ENCODE data around the gene FAM98B. TPM values are rescaled to one million over a fixed set of nuclear protein-coding genes. Genes with fewer than 3 reads are reported as not detected.

Gene FAM98B
- total RNA-seq, 3 donors from 2014 or later (not counting 1 experiment from before 2014, with no cell fraction given) = 27.5 to 34.0 (median 29.0) TPM

DNA sequence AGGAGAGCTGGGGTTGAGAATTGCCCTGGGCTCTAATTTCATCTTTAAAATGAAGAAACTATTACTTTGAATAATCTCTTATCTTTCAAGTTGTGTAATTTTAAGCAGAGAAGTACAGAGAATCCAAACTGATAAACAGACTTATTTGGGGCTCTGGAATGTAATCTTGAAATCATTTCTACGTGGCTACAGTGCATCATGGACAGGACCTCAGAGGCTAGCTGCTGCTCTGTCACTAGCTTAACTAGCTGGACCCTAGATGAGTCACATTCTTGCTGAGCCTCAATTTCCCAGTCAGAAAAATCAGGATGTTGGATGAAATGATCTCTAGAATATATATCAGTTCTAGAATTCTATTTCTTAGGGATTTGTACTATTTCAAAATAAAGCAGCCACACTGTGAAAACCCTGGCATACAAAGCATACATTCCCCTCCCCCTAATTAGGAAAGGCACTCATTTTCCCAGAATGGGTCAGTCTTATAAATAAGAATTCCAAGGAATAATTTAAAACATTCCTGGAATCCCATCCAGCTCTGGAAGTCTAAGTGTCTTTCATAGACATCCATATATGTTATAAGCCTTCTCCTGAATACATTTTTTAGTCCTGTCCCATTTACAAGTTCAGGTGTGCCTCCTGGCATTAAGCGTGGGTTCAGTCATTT is 63.5 kb downstream of the FAM98B start:
- no peak for ATAC-seq
- H3K4me3 Mint-ChIP-seq = no peak overlapping the region
- H3K27me3 Mint-ChIP-seq (ENCODE audit: low read depth in 2 of 2) = no peaks in the 10 kb centered on the region
- H3K27ac ChIP-seq (ENCODE audit: low read length) = no peak overlapping the region
- no peak for DNase-seq
- H3K9me3 Mint-ChIP-seq = no peaks in the 10 kb centered on the region
- no peaks in the 10 kb centered on the region for H3K9me3 ChIP-seq (ENCODE audit: control insufficient read depth, insufficient read depth, low read length)
- peaks cover 7% of the 10 kb centered on the region for H3K4me1 ChIP-seq (ENCODE audit: control insufficient read depth, insufficient read depth, low read length)
- 85% methylated on average over 2 of the region's 2 CpGs for WGBS (ENCODE audit: insufficient coverage)
- intact Hi-C loops (cut with micrococcal nuclease) = no loop called here
- H3K4me3 ChIP-seq (ENCODE audit: low read length) = no peak overlapping the region
- peaks cover 78% of the 10 kb centered on the region for H3K36me3 ChIP-seq (ENCODE audit: control insufficient read depth, insufficient read depth, low read length)
- TF ChIP-seq, protein P1, sequence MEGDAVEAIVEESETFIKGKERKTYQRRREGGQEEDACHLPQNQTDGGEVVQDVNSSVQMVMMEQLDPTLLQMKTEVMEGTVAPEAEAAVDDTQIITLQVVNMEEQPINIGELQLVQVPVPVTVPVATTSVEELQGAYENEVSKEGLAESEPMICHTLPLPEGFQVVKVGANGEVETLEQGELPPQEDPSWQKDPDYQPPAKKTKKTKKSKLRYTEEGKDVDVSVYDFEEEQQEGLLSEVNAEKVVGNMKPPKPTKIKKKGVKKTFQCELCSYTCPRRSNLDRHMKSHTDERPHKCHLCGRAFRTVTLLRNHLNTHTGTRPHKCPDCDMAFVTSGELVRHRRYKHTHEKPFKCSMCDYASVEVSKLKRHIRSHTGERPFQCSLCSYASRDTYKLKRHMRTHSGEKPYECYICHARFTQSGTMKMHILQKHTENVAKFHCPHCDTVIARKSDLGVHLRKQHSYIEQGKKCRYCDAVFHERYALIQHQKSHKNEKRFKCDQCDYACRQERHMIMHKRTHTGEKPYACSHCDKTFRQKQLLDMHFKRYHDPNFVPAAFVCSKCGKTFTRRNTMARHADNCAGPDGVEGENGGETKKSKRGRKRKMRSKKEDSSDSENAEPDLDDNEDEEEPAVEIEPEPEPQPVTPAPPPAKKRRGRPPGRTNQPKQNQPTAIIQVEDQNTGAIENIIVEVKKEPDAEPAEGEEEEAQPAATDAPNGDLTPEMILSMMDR (IDR thresholded peaks at IDR 0.05) = no peak
- H3K27me3 ChIP-seq (ENCODE audit: control insufficient read depth, insufficient read depth, low read length) = no peaks in the 10 kb centered on the region
- H3K4me1 Mint-ChIP-seq = peaks cover 46 to 52% of the 10 kb centered on the region in 2 donors
- peaks cover 21% of the 10 kb centered on the region for H3K36me3 Mint-ChIP-seq
- peak overlapping the region; percentile 58 to 70 for H3K27ac Mint-ChIP-seq

DNA sequence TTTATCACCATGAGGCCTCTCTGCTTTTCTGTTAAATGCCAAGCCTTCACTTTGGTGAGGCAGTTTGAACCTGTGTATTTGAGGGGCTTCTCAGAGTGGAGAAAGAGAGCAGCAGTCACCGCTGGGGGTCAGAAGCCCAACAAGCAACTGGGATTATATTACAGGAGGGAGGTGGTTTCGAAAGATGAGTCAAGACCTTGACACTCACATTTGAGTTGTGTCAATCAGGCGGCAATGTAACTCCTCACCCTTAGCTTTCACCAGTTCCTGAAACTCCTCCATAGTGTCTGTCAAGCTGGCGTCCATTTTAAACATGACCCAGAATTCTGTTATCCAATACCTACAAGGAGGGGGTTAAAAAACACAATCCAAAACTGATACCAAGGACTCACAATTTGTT is 64.2 kb downstream of the FAM98B start:
- Histone ChIP-seq H3K27ac (ENCODE audit: low read length) (no peak overlapping the region), H3K36me3 (ENCODE audit: control insufficient read depth, insufficient read depth, low read length) (peaks cover 77% of the 10 kb centered on the region), H3K9me3 (ENCODE audit: control insufficient read depth, insufficient read depth, low read length) (no peaks in the 10 kb centered on the region), H3K4me1 (ENCODE audit: control insufficient read depth, insufficient read depth, low read length) (peaks cover 7% of the 10 kb centered on the region), H3K4me3 (ENCODE audit: low read length) (no peak overlapping the region), H3K27me3 (ENCODE audit: control insufficient read depth, insufficient read depth, low read length) (no peaks in the 10 kb centered on the region)
- Mint-ChIP-seq H3K4me3 (no peak overlapping the region), H3K27me3 (ENCODE audit: low read depth in 2 of 2) (no peaks in the 10 kb centered on the region), H3K36me3 (peaks cover 21% of the 10 kb centered on the region), H3K9me3 (no peaks in the 10 kb centered on the region), H3K4me1 (peaks cover 52 to 58% of the 10 kb centered on the region in 2 donors), H3K27ac (peak overlapping the region; percentile 55 to 70)
- intact Hi-C loops (cut with micrococcal nuclease) = no loop called here
- no peak for ATAC-seq
- 93% methylated on average over 4 of the region's 4 CpGs for WGBS (ENCODE audit: insufficient coverage)
- TF ChIP-seq, protein P1 (IDR thresholded peaks at IDR 0.05) = no peak
- no peak for DNase-seq

DNA sequence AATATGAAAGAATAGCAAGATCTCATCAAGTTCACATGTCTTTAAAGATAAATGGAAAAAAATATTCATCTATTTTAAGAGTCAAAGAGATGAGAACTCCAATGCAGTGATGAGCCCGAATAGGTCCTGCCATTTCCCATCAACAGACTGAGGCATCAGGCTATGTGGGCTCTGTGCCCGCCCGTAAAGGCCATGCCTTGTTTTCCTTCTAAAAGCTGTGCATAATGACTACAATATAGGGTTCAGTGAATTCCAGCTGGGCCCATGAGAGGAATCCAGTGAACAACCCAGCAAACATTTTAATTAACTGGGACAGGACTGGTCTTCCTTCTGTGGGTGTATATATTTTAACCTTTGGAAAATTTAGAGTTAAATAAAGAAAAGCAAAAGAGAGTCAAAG is 66.1 kb downstream of the FAM98B start:
- WGBS (ENCODE audit: insufficient coverage) = 96% methylated on average over 3 of the region's 3 CpGs
- H3K27ac ChIP-seq (ENCODE audit: low read length) = no peak overlapping the region

More for the DNA sequence above, 66.1 kb downstream of the FAM98B start:
- Mint-ChIP-seq H3K27ac (no peak overlapping the region), H3K27me3 (ENCODE audit: low read depth in 2 of 2) (no peaks in the 10 kb centered on the region), H3K9me3 (no peaks in the 10 kb centered on the region), H3K4me1 (peaks cover 35 to 54% of the 10 kb centered on the region in 2 donors), H3K4me3 (no peak overlapping the region), H3K36me3 (peaks cover 18% of the 10 kb centered on the region)
- no peak for ATAC-seq
- Histone ChIP-seq H3K36me3 (ENCODE audit: control insufficient read depth, insufficient read depth, low read length) (peaks cover 73% of the 10 kb centered on the region), H3K27me3 (ENCODE audit: control insufficient read depth, insufficient read depth, low read length) (no peaks in the 10 kb centered on the region), H3K9me3 (ENCODE audit: control insufficient read depth, insufficient read depth, low read length) (no peaks in the 10 kb centered on the region), H3K4me1 (ENCODE audit: control insufficient read depth, insufficient read depth, low read length) (peaks cover 1% of the 10 kb centered on the region), H3K4me3 (ENCODE audit: low read length) (no peak overlapping the region)
- intact Hi-C loops (cut with micrococcal nuclease) = loop anchor here (10.0 kb wide), 1 partner anchor 45 kb away; no protein-coding TSS in a partner anchor
- DNase-seq = no peak
- TF ChIP-seq, protein P1 (IDR thresholded peaks at IDR 0.05) = no peak

Measured in natural killer cell (primary cell).